Measurements from ENCODE around the gene TBPL2.
"Not testable (repeated sequence)": the region's sequence is repeated elsewhere in the genome, so short reads cannot be mapped to it uniquely, and the experiment has no call there.

TBPL2 gene

GRCh38 chr14:55440385-55440784 is at the start of gene TBPL2:
Gene TBPL2, minus strand, starts transcription at chr14:55440616. Its CDS starts 167 bp downstream, at chr14:55440449.
- DNase-seq = no peak

- no peak for DNase-seq
Observed at GRCh38 chr14:55488204-55488603, 47.8 kb upstream of the TBPL2 start.

GRCh38 chr14:55482936-55483605 is 42.7 kb upstream of the TBPL2 start:
- DNase-seq = no peak

- DNase-seq = no peak
Observed at GRCh38 chr14:55481769-55482168, 41.4 kb upstream of the TBPL2 start.

GRCh38 chr14:55477680-55478079 is 37.3 kb upstream of the TBPL2 start:
- no peak for DNase-seq

- not testable (repeated sequence) for DNase-seq
Observed at GRCh38 chr14:55476448-55476847, 36.0 kb upstream of the TBPL2 start.

- no peak for DNase-seq
Observed at GRCh38 chr14:55473786-55474185, 33.4 kb upstream of the TBPL2 start.

- DNase-seq = no peak
Observed at GRCh38 chr14:55470025-55470424, 29.6 kb upstream of the TBPL2 start.

GRCh38 chr14:55467307-55467706 is 26.9 kb upstream of the TBPL2 start:
- DNase-seq = no peak

GRCh38 chr14:55458800-55459515 is 18.5 kb upstream of the TBPL2 start:
- DNase-seq = no peak

GRCh38 chr14:55457496-55457895 is 17.1 kb upstream of the TBPL2 start:
- DNase-seq = no peak

GRCh38 chr14:55456411-55456810 is 16.0 kb upstream of the TBPL2 start:
- DNase-seq = not testable (repeated sequence)

GRCh38 chr14:55454264-55455002 is 14.0 kb upstream of the TBPL2 start:
- peak; percentile 81 for DNase-seq

GRCh38 chr14:55451950-55452349 is 11.5 kb upstream of the TBPL2 start:
- DNase-seq = no peak

GRCh38 chr14:55451398-55451797 is 11.0 kb upstream of the TBPL2 start:
- DNase-seq = peak; percentile 52

- no peak for DNase-seq
Observed at GRCh38 chr14:55450987-55451386, 10.6 kb upstream of the TBPL2 start.

- peak; percentile 10 for DNase-seq
Observed at GRCh38 chr14:55450539-55450938, 10.1 kb upstream of the TBPL2 start.

GRCh38 chr14:55450124-55450523 is 9.7 kb upstream of the TBPL2 start:
- DNase-seq = no peak

GRCh38 chr14:55449116-55449515 is 8.7 kb upstream of the TBPL2 start:
- DNase-seq = no peak

GRCh38 chr14:55448141-55448614 is 7.8 kb upstream of the TBPL2 start:
- peak; percentile 51 for DNase-seq

GRCh38 chr14:55446833-55447232 is 6.4 kb upstream of the TBPL2 start:
- no peak for DNase-seq

GRCh38 chr14:55446127-55446736 is 5.8 kb upstream of the TBPL2 start:
- DNase-seq = peak; percentile 67

- DNase-seq = no peak
Observed at GRCh38 chr14:55441286-55441685, 870 bp upstream of the TBPL2 start.

All from NCI-H446 treated with DMSO at 0.1 percent for 48 hours (cell line).